Activated CD4-positive, alpha-beta T cell treated with anti-CD3 and anti-CD28 coated beads, Interleukin-2, amount 50 U/mL, for 1 hour (primary cell): ENCODE results near the gene CHD1L.
A peak's percentile ranks its signal among the peaks of the same experiment; 100 is the strongest.
"Not testable (repeated sequence)": the region's sequence is repeated elsewhere in the genome, so short reads cannot be mapped to it uniquely, and the experiment has no call there.

Source experiments
- DNase-seq: peaks from one replicate; pipeline ENCODE4 v3.0.0-alpha.2; 2020

CHD1L gene

GRCh38 chr1:147242449-147243227 lies at the start of gene CHD1L:
TSS of gene CHD1L (plus strand) at chr1:147242684. CDS start at chr1:147242704, 20 bp downstream.
- peak; percentile 93 for DNase-seq

GRCh38 chr1:147197324-147197723 lies 45.2 kb upstream of the CHD1L start:
- DNase-seq = not testable (repeated sequence)

GRCh38 chr1:147201276-147201675 lies 41.2 kb upstream of the CHD1L start:
- no peak for DNase-seq

GRCh38 chr1:147201786-147202185 lies 40.7 kb upstream of the CHD1L start:
- DNase-seq = no peak

GRCh38 chr1:147202576-147202975 lies 39.9 kb upstream of the CHD1L start:
- no peak for DNase-seq

GRCh38 chr1:147204080-147204479 lies 38.4 kb upstream of the CHD1L start:
- DNase-seq = no peak

GRCh38 chr1:147207192-147207591 lies 35.3 kb upstream of the CHD1L start:
- no peak for DNase-seq

GRCh38 chr1:147208619-147209018 lies 33.9 kb upstream of the CHD1L start:
- no peak for DNase-seq

- no peak for DNase-seq
Observed at GRCh38 chr1:147209825-147210821, 32.4 kb upstream of the CHD1L start.

GRCh38 chr1:147210987-147211386 lies 31.5 kb upstream of the CHD1L start:
- DNase-seq = no peak

GRCh38 chr1:147211577-147211976 lies 30.9 kb upstream of the CHD1L start:
- no peak for DNase-seq

GRCh38 chr1:147213271-147213670 lies 29.2 kb upstream of the CHD1L start:
- DNase-seq = no peak

GRCh38 chr1:147214325-147214724 lies 28.2 kb upstream of the CHD1L start:
- no peak for DNase-seq

GRCh38 chr1:147214842-147215539 lies 27.5 kb upstream of the CHD1L start:
- no peak for DNase-seq

GRCh38 chr1:147215540-147215916 lies 27.0 kb upstream of the CHD1L start:
- DNase-seq = no peak

- no peak for DNase-seq
Observed at GRCh38 chr1:147216124-147216523, 26.4 kb upstream of the CHD1L start.

- DNase-seq = no peak
Observed at GRCh38 chr1:147217141-147217540, 25.3 kb upstream of the CHD1L start.

GRCh38 chr1:147218606-147219005 lies 23.9 kb upstream of the CHD1L start:
- no peak for DNase-seq

GRCh38 chr1:147223740-147224615 lies 18.5 kb upstream of the CHD1L start:
- no peak for DNase-seq

- DNase-seq = peak; percentile 44
Observed at GRCh38 chr1:147225193-147225730, 17.2 kb upstream of the CHD1L start, which contains the start of gene FMO5. TSS of gene FMO5 (minus strand) at chr1:147225339. CDS start at chr1:147225029, 310 bp downstream.

GRCh38 chr1:147231032-147231431 lies 11.5 kb upstream of the CHD1L start:
- DNase-seq = not testable (repeated sequence)

- not testable (repeated sequence) for DNase-seq
Observed at GRCh38 chr1:147233903-147234302, 8.6 kb upstream of the CHD1L start.
